HG03565 (cell line): Measurements from ENCODE around the gene PTPN7.

ENCODE experiments used
- ATAC-seq: cut with Tn5 transposase; IDR thresholded peaks from one replicate; pipeline ENCODE4 v1.9.1; 2021; ENCODE audit warnings: mild to moderate bottlenecking, moderate library complexity; ENCODE audit not compliant: unreplicated experiment

The PTPN7 gene

DNA sequence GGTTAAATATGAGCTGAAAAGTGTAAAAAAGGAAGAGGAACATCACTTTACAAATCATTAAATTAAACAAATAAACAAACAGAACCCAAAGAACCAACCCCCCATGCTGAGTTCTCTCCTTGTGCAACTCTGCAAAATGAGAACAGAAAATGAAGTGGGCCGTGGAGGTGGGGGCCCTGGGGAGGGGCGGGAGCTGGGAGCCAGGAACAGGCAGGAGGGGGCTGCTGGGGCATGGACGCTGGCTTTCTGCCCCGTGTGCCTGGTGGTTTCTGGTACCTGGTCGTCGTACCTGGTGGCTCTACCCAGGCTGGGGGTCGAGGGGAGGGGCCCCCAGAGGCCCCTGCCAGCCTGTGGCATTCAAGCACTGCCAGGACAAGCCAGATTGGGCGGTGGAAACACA, 26.9 kb downstream of the PTPN7 start:
- no peak for ATAC-seq

GRCh38 chr1:202133001-202133400, 27.4 kb downstream of the PTPN7 start:
- ATAC-seq, result no peak

DNA sequence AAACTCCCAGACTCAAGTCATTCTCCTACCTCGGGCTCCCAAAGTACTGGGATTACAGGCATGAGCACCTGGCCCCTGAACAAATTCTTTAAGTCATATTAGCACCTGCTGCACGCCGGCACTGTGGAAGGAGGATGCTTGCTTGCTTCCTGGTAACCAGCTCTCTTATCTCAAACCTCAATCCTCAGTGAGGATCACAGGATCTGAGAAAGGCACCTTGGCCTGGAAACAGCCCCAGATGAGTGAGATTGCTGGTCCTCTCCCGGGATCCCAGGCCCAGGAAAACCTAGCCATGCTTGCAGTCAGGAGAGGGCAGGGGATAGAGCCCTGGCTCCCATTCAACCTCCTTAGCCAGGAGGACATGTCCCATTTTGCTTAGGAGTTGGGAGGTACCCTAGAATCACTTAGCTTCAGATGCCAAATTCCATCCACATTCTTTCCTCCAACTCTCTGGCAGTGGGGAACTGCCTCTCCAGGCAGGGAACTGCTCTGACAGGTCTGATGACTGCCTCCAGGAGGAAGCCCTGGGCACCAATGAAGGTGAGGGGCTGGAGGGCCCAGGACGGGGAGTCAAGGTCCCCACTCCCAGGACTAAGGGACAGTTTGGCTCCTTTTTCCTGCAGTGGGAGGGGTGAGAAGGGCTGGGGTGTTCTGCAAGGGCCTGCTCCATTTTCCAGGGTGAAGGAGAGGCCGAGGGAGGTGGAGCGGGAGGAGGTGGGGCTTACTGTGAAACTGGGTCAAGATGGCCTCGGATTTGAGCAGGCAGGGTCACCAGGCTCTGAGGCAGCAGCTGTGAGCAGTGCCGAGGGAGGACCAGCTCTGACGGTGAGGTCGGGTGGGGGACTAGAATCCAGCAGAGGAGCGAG, 28.2 kb downstream of the PTPN7 start:
- ATAC-seq, result no peak

GRCh38 chr1:202130816-202131522, 29.4 kb downstream of the PTPN7 start:
- no peak for ATAC-seq

- ATAC-seq, result no peak
These were observed 30.1 kb downstream of the PTPN7 start for GRCh38 chr1:202130297-202130721.

GRCh38 chr1:202129453-202130296, 30.7 kb downstream of the PTPN7 start:
- ATAC-seq, result no peak

- ATAC-seq, result no peak
These were observed 32.4 kb downstream of the PTPN7 start for GRCh38 chr1:202127836-202128622.

- ATAC-seq, result no peak
These were observed 33.3 kb downstream of the PTPN7 start for GRCh38 chr1:202127061-202127460.

DNA sequence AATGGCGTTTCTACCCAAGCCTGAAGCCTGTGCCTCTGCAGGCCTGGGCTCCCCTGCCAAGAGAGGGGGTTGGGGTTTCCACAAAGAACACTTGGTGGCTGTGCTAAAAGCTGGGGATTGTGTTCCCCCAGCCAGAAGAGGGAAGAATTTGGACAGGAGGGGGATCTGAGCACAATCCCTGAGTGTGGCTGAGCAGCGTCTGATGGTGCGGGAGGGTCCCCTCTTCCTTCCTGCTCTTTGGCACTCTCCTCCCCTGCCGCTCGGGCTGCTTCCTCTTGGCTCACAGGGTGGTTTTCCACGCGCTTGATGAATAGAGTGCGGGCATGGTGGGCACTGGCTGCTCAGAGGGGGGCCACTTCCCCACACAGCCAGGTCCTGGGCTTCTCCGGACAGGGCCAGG, 34.0 kb downstream of the PTPN7 start:
- no peak for ATAC-seq

- ATAC-seq, result no peak
These were observed 34.8 kb downstream of the PTPN7 start for GRCh38 chr1:202125611-202126010.

DNA sequence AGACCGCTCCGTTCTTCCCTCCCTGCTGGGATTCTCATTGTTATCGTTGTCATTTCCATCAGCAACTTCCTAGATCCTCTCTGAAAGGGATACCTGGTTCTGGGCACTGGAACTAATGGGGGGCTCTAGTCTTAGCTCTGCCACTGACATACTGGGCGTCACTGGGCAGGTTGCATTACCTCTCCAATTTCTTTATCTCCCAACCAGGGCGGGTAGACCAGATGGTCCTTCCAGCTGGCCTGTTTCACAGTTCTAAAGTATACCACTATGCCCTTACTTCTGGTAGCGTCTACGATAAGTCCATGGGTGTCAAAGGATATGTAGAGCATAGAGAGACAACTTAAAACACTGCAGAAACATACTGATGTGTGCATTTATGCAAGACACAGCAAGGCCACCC, 36.3 kb downstream of the PTPN7 start:
- ATAC-seq, result no peak

- no peak for ATAC-seq
These were observed 37.0 kb downstream of the PTPN7 start for GRCh38 chr1:202123336-202123813.

DNA sequence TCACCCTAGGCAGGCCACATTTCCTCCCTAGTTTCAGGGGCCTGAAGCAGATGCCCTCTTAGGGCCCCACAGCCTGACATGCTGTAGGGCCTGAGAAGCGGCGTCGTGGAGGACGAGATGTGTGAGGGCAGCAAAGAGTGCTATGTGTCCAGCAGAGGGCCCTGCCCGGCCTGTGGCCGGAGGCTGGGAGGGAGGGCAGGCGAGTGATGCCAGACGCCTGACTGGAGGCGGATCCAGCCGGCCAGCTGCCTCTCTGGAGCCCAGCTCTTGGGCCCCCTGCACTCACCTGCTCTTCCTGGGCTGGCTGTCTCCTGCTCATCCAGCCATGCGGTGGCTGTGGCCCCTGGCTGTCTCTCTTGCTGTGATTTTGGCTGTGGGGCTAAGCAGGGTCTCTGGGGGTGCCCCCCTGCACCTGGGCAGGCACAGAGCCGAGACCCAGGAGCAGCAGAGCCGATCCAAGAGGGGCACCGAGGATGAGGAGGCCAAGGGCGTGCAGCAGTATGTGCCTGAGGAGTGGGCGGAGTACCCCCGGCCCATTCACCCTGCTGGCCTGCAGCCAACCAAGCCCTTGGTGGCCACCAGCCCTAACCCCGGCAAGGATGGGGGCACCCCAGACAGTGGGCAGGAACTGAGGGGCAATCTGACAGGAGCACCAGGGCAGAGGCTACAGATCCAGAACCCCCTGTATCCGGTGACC, 37.6 kb downstream of the PTPN7 start, which contains the start of gene GPR37L1:
Gene GPR37L1 (plus strand): TSS at position 279 of the 697 bp plus-strand sequence. CDS start 47 bp downstream, at position 326.
- no peak for ATAC-seq

- no peak for ATAC-seq
These were observed 39.4 kb downstream of the PTPN7 start for GRCh38 chr1:202121006-202121405.

GRCh38 chr1:202117898-202118371, 42.5 kb downstream of the PTPN7 start:
- no peak for ATAC-seq

GRCh38 chr1:202116287-202116686, 44.1 kb downstream of the PTPN7 start:
- ATAC-seq, result no peak

- no peak for ATAC-seq
These were observed 46.6 kb downstream of the PTPN7 start for GRCh38 chr1:202113690-202114300.

GRCh38 chr1:202112859-202113689, 47.3 kb downstream of the PTPN7 start:
- no peak for ATAC-seq
